Lower leg skin (tissue), 4 donors: ENCODE measurements around the gene COX6B1. TPM values are rescaled to one million over a fixed set of nuclear protein-coding genes. Genes with fewer than 3 reads are reported as not detected.

ENCODE experiments used
- DNase-seq, 2 donors: peaks; one replicate each; pipeline ENCODE4 v3.0.0-alpha.2; 2019; ENCODE audit warnings: low spot score in 2 of 2
- H3K4me3 ChIP-seq: fragments of 200-600 bp; sonication (generic); 2 replicates; pipeline ENCODE4 v1.5.1; 2017; ENCODE audit warnings: mild to moderate bottlenecking, low read depth; ENCODE audit not compliant: poor library complexity, severe bottlenecking
- POLR2A ChIP-seq, 2 donors: fragments of 450-650 bp; IDR thresholded peaks; one replicate each; pipeline ENCODE4 v1.6.1; 2016 to 2017; ENCODE audit warnings: antibody characterized with exemption in 2 of 2, mild to moderate bottlenecking in 1 of 2, moderate library complexity in 1 of 2
- WGBS, 2 donors: methylation state at CpG; one replicate each; pipeline ENCODE4 v1.1.5; 2018; 5-methylcytosine and 5-hydroxymethylcytosine counted together
- intact Hi-C: fragments of 100-400 bp; cut with DNase I; formaldehyde crosslinking; loops from one replicate; pipeline ENCODE4 v1.15.0; 2023; ENCODE audit warnings: low total_unique reads
- total RNA-seq, 4 donors: library from RNA; depleted of rRNA; stranded (reverse); fragments of >200 nt; gene quantifications; one replicate each; pipeline ENCODE4 v1.1.0, GENCODE V29; 2016
- TF ChIP-seq, protein P1 (sequence below), 3 donors: fragments of 450-650 bp; IDR thresholded peaks; one replicate each; pipeline ENCODE4 v1.5.1; 2016; ENCODE audit warnings: antibody characterized with exemption in 3 of 3, mild to moderate bottlenecking in 3 of 3, moderate library complexity in 2 of 3

Gene COX6B1
- total RNA-seq, 4 donors from 2014 or later, result 266 to 629 (median 309) TPM

GRCh38 chr19:35655600-35655999 is 7.5 kb downstream of the COX6B1 start:
- no peak for TF ChIP-seq POLR2A (IDR thresholded peaks at IDR 0.05)
- TF ChIP-seq, protein P1, sequence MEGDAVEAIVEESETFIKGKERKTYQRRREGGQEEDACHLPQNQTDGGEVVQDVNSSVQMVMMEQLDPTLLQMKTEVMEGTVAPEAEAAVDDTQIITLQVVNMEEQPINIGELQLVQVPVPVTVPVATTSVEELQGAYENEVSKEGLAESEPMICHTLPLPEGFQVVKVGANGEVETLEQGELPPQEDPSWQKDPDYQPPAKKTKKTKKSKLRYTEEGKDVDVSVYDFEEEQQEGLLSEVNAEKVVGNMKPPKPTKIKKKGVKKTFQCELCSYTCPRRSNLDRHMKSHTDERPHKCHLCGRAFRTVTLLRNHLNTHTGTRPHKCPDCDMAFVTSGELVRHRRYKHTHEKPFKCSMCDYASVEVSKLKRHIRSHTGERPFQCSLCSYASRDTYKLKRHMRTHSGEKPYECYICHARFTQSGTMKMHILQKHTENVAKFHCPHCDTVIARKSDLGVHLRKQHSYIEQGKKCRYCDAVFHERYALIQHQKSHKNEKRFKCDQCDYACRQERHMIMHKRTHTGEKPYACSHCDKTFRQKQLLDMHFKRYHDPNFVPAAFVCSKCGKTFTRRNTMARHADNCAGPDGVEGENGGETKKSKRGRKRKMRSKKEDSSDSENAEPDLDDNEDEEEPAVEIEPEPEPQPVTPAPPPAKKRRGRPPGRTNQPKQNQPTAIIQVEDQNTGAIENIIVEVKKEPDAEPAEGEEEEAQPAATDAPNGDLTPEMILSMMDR (IDR thresholded peaks at IDR 0.05), result no peak
- WGBS, 2 donors, result 87 to 94% methylated on average over 4 of the region's 4 CpGs
- no peak for DNase-seq
- no peak overlapping the region for H3K4me3 ChIP-seq
- intact Hi-C loops, result no loop called here

- DNase-seq, result no peak
- H3K4me3 ChIP-seq, result no peak overlapping the region
- 85 to 94% methylated on average over 6 of the region's 6 CpGs for WGBS, 2 donors
- TF ChIP-seq POLR2A (IDR thresholded peaks at IDR 0.05), result no peak
- TF ChIP-seq, protein P1 (IDR thresholded peaks at IDR 0.05), result no peak
- intact Hi-C loops, result no loop called here
These were observed 8.6 kb downstream of the COX6B1 start for GRCh38 chr19:35656700-35657099.

DNA sequence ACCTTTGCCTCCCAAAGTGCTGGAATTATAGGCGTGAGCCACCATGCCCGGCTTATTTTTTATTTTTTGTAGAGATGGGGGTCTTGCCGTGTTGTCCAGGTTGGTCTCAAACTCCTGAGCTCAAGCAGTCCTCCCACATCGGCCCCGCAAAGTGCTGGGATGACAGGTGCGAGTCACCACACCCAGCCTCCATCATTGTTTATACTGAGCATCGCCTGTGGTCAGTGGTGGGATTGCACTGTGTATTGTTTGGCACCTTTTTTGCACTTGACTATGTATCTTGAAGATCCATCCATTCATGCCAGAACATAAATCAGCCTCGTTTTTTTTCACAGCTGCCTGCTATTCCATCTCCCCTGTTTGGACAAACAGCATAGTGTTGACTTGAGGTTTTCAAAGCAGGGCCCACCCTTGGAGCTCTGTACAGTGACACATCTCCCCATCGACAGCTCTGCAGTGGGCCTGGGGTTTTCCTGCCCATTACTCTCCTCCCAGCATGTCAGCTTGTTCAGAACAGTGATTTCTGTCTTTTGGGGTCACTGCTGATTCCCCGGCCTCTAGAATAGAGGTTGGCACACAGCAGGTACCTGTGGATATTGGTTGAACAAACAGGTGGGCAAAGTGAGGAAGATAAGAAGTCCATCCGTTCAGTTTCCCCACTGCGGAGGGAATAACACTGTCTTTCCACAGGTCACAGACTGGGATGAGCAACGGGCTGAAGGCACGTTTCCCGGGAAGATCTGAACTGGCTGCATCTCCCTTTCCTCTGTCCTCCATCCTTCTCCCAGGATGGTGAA is 10.0 kb downstream of the COX6B1 start:
- intact Hi-C loops, result no loop called here
- 90 to 91% methylated on average over 15 of the region's 15 CpGs for WGBS, 2 donors
- DNase-seq, result no peak
- H3K4me3 ChIP-seq, result no peak overlapping the region
- TF ChIP-seq, protein P1 (IDR thresholded peaks at IDR 0.05), result no peak
- no peak for TF ChIP-seq POLR2A (IDR thresholded peaks at IDR 0.05)

DNA sequence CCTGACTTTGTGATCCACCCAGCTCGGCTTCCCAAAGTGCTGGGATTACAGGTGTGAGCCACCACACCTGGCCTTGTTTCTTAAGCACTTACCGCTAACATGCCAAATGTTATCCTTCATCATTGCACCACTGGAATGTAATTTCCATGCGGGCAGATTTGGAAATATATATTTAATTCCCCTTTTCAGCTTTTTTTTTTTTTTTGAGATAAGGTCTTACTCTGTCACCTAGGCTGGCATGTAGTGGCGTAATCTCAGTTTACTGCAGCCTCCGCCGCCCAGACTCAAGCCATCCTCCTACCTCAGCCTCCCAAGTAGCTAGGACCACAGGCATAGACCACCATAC is 13.8 kb downstream of the COX6B1 start:
- TF ChIP-seq, protein P1 (IDR thresholded peaks at IDR 0.05), result no peak
- TF ChIP-seq POLR2A (IDR thresholded peaks at IDR 0.05), result no peak
- 96 to 97% methylated on average over 6 of the region's 6 CpGs for WGBS, 2 donors
- H3K4me3 ChIP-seq, result no peak overlapping the region
- intact Hi-C loops, result no loop called here
- DNase-seq, result no peak

DNA sequence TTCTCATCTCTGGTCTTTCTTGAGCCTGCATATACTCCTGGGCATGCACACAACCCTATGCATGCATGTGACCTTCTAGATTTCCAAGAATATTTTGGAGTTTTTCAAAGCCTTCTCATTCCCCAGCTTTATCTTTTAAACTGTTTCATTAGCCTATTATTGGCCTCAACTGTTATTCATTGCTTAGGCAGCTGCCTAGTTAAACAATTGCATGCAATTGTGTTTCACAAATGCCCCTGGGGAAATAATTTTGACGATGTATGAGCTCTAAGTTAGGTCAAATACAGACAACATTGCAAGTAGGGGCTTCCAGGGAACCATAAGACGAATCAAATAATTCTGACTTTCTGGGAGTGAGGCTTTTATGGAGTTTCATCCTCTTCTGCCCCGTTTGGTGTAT is 15.9 kb downstream of the COX6B1 start:
- intact Hi-C loops, result no loop called here
- no peak for TF ChIP-seq POLR2A (IDR thresholded peaks at IDR 0.05)
- TF ChIP-seq, protein P1 (IDR thresholded peaks at IDR 0.05), result no peak
- WGBS, 2 donors, result 71 to 78% methylated on average over 3 of the region's 3 CpGs
- no peak for DNase-seq
- H3K4me3 ChIP-seq, result no peak overlapping the region

DNA sequence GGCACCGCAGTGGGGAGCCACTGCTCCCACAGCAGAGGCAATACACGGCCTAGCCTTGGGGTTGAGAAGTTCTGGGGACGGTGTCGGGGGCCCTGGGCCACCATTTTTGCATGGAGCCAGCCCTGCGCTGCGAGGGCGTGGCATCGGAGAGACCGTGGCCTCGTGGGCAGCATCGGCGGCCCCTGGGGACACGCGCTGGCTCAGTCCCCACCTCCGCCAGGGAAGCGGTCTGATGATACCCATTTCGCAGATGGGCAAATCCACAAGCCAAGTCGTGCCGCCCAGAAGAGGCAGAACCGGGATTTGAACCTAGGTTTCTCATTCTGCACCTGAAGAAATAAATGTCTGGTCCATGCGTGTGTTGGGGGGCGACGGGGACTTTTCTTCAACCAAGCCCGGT is 17.0 kb downstream of the COX6B1 start:
- intact Hi-C loops, result no loop called here
- TF ChIP-seq POLR2A (IDR thresholded peaks at IDR 0.05), result no peak
- TF ChIP-seq, protein P1 (IDR thresholded peaks at IDR 0.05), result no peak

More for the DNA sequence above, 17.0 kb downstream of the COX6B1 start:
- DNase-seq, result no peak
- no peak overlapping the region for H3K4me3 ChIP-seq
- WGBS, 2 donors, result 94 to 96% methylated on average over 24 of the region's 24 CpGs
